SU-DHL-6 (cell line): ENCODE measurements around the gene DEGS1.

Experiments
- EZH2phosphoT487 ChIP-seq: fragments of 200-600 bp; sonication (generic), shearing (Covaris generic); conservative IDR thresholded peaks from 2 replicates; pipeline ENCODE4 v1.6.1; 2018; ENCODE audit warnings: mild to moderate bottlenecking, antibody characterized with exemption, low read length, moderate library complexity, mixed read lengths
- TF ChIP-seq, protein P1 (sequence below): fragments of 200-600 bp; sonication (generic); IDR thresholded peaks from one replicate; pipeline ENCODE4 v1.5.1; 2017; ENCODE audit warnings: antibody characterized with exemption, mild to moderate bottlenecking, low read length, moderate library complexity; ENCODE audit not compliant: insufficient read depth, poor library complexity, severe bottlenecking

- TF ChIP-seq, protein P1, sequence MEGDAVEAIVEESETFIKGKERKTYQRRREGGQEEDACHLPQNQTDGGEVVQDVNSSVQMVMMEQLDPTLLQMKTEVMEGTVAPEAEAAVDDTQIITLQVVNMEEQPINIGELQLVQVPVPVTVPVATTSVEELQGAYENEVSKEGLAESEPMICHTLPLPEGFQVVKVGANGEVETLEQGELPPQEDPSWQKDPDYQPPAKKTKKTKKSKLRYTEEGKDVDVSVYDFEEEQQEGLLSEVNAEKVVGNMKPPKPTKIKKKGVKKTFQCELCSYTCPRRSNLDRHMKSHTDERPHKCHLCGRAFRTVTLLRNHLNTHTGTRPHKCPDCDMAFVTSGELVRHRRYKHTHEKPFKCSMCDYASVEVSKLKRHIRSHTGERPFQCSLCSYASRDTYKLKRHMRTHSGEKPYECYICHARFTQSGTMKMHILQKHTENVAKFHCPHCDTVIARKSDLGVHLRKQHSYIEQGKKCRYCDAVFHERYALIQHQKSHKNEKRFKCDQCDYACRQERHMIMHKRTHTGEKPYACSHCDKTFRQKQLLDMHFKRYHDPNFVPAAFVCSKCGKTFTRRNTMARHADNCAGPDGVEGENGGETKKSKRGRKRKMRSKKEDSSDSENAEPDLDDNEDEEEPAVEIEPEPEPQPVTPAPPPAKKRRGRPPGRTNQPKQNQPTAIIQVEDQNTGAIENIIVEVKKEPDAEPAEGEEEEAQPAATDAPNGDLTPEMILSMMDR = no peak
- TF ChIP-seq EZH2phosphoT487 = no peak
These were observed 23.5 kb upstream of the DEGS1 start for GRCh38 chr1:224159541-224159940.
